Left ventricle myocardium inferior (tissue), 1 donor: ENCODE results near the gene FAM110A. TPM values are rescaled to one million over a fixed set of nuclear protein-coding genes. Genes with fewer than 3 reads are reported as not detected.

Experiments used
- DNase-seq: peaks from one replicate; pipeline ENCODE4 v3.0.0-alpha.2; 2020
- H3K27ac ChIP-seq: fragments of 200-600 bp; replicated peaks from 2 replicates; pipeline ENCODE4 v1.8.0; 2021
- H3K27me3 ChIP-seq: fragments of 200-600 bp; 2 replicates; pipeline ENCODE4 v1.8.0; 2021; ENCODE audit warnings: low read depth
- H3K36me3 ChIP-seq: fragments of 200-600 bp; 2 replicates; pipeline ENCODE4 v1.8.0; 2021
- H3K4me1 ChIP-seq: fragments of 200-600 bp; 2 replicates; pipeline ENCODE4 v1.8.0; 2021
- H3K4me3 ChIP-seq: fragments of 200-600 bp; 2 replicates; pipeline ENCODE4 v1.8.0; 2021; ENCODE audit warnings: mild to moderate bottlenecking, moderate library complexity
- H3K9me3 ChIP-seq: fragments of 200-600 bp; replicated peaks from 2 replicates; pipeline ENCODE4 v1.8.0; 2021
- intact Hi-C: fragments of 100-400 bp; cut with micrococcal nuclease; formaldehyde crosslinking; loops from one replicate; pipeline ENCODE4 v1.11.0; 2022
- total RNA-seq: library from RNA; stranded (reverse); fragmentation: NEBNext Ultra II Directional; extraction: Animal tissue kit (Norgen Biotek cat#: 25700); gene quantifications from one replicate; pipeline ENCODE4 v1.2.1, GENCODE V29; 2021
- TF ChIP-seq, protein P1 (sequence below): fragments of 200-600 bp; IDR thresholded peaks from 2 replicates; pipeline ENCODE4 v1.8.0; 2021; ENCODE audit warnings: antibody characterized with exemption, mild to moderate bottlenecking, borderline replicate concordance
- donor health status: DM: no; HTN: yes; CAD: no; lungs with severe emphysema.

FAM110A gene
- total RNA-seq, 1 donor from 2014 or later: 2.0 TPM

GRCh38 chr20:888057-888456 is 54.5 kb downstream of the FAM110A start:
- TF ChIP-seq, protein P1, sequence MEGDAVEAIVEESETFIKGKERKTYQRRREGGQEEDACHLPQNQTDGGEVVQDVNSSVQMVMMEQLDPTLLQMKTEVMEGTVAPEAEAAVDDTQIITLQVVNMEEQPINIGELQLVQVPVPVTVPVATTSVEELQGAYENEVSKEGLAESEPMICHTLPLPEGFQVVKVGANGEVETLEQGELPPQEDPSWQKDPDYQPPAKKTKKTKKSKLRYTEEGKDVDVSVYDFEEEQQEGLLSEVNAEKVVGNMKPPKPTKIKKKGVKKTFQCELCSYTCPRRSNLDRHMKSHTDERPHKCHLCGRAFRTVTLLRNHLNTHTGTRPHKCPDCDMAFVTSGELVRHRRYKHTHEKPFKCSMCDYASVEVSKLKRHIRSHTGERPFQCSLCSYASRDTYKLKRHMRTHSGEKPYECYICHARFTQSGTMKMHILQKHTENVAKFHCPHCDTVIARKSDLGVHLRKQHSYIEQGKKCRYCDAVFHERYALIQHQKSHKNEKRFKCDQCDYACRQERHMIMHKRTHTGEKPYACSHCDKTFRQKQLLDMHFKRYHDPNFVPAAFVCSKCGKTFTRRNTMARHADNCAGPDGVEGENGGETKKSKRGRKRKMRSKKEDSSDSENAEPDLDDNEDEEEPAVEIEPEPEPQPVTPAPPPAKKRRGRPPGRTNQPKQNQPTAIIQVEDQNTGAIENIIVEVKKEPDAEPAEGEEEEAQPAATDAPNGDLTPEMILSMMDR: no peak
- H3K4me1 ChIP-seq: peaks cover 26% of the 10 kb centered on the region
- no peak for DNase-seq
- H3K9me3 ChIP-seq: no peaks in the 10 kb centered on the region
- H3K4me3 ChIP-seq: no peak overlapping the region
- H3K27me3 ChIP-seq: peaks cover 33% of the 10 kb centered on the region
- H3K27ac ChIP-seq: no peak overlapping the region
- no peaks in the 10 kb centered on the region for H3K36me3 ChIP-seq
- intact Hi-C loops: no loop called here

DNA sequence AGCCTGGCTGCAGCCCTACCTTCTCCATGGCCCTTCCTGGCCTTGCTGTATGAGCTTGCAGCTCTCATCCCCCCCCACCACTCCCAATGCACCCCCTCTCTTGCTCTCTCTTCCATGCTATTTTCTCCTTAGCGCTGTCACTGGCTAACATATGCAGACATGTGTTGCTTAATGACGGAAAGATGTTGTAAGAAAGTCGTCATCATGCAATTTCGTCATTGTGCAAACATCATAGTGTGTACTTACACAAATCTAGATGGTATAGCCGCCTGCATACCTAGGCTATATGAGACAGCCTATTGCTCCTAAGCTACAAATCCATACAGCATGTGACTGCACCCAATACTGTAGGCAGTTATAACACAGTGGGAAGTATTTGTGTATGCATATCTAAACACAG is 55.6 kb downstream of the FAM110A start:
- intact Hi-C loops: no loop called here
- peaks cover 22% of the 10 kb centered on the region for H3K27me3 ChIP-seq
- no peaks in the 10 kb centered on the region for H3K36me3 ChIP-seq
- no peaks in the 10 kb centered on the region for H3K9me3 ChIP-seq
- TF ChIP-seq, protein P1: no peak
- H3K27ac ChIP-seq: no peak overlapping the region
- H3K4me3 ChIP-seq: no peak overlapping the region
- peaks cover 26% of the 10 kb centered on the region for H3K4me1 ChIP-seq
- no peak for DNase-seq

GRCh38 chr20:889932-890463 is 56.5 kb downstream of the FAM110A start:
- DNase-seq: no peak
- Histone ChIP-seq H3K36me3 (no peaks in the 10 kb centered on the region), H3K9me3 (no peaks in the 10 kb centered on the region), H3K27ac (no peak overlapping the region), H3K4me3 (no peak overlapping the region), H3K27me3 (peaks cover 13% of the 10 kb centered on the region), H3K4me1 (peaks cover 23% of the 10 kb centered on the region)
- TF ChIP-seq, protein P1: no peak
- intact Hi-C loops: no loop called here

DNA sequence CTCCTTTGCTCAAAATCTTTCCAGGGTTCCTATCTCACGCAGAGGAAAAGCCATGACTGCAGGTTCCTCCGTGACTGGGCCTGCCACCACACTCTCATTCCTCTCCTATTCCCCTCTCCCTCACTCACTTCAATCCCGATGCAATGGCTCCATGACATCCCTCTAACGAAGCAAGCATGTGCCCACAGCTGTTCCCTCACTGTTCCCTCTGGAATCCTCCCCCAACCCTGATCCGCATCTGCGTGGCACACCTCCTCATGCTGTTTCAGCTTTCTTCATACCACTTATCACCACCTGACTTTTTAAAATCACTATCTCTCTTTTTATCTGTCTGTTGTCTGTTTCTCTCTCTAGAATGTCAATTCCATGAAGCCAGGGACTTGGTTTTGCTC is 57.1 kb downstream of the FAM110A start:
- no peaks in the 10 kb centered on the region for H3K36me3 ChIP-seq
- intact Hi-C loops: no loop called here
- H3K4me1 ChIP-seq: peaks cover 19% of the 10 kb centered on the region
- TF ChIP-seq, protein P1: no peak
- peaks cover 6% of the 10 kb centered on the region for H3K27me3 ChIP-seq
- H3K9me3 ChIP-seq: no peaks in the 10 kb centered on the region
- no peak for DNase-seq
- no peak overlapping the region for H3K27ac ChIP-seq
- no peak overlapping the region for H3K4me3 ChIP-seq

GRCh38 chr20:891058-891705 is 57.7 kb downstream of the FAM110A start:
- TF ChIP-seq, protein P1: no peak
- no peak overlapping the region for H3K4me3 ChIP-seq
- no peaks in the 10 kb centered on the region for H3K36me3 ChIP-seq
- H3K4me1 ChIP-seq: peaks cover 19% of the 10 kb centered on the region
- H3K27me3 ChIP-seq: peaks cover 1% of the 10 kb centered on the region
- H3K27ac ChIP-seq: peak overlapping the region; percentile 38
- H3K9me3 ChIP-seq: no peaks in the 10 kb centered on the region
- peak; percentile 67 for DNase-seq
- intact Hi-C loops: no loop called here
